Measurements from ENCODE around the gene SLC24A3.

SLC24A3 gene

DNA sequence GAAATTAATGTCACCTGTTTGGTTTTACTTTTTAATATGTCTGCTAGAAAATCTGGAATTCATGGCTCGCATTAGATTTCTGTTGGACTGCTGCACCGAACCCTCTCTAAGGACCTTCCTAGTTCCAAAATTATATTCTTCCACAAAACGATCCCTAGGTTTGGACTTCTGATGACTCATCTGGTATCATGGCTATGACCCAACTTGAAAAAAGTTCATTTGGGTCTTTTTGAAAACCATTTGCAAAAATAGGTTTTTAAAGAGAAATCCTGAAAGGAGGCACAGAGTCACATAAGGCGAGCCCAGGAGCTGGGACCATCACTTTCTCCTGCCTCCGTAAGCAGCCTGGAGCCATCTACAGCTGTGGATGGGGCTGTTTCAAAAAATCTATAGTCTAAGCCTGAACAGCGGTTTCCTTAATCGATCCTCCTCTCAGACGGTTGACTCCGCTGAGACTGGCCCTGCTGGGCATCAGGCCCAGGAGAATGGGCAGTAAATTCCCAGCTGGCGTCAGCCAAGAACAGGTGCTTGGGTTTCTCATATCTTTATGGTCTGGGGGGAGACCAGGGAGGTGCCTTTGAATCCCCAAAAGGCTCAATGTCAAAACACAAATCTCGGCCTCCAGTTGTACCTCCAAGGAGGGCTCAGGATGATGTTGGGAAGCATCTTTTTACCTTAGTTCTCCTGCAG is 44.6 kb downstream of the SLC24A3 start:
- TF ChIP-seq CTCF (IDR thresholded peaks at IDR 0.05; ENCODE audit: insufficient read depth, low read depth, low read length, missing control alignments): no peak
- H3K4me3 ChIP-seq (ENCODE audit: low read length): no peak overlapping the region
- no peak for DNase-seq (ENCODE audit: low read depth)

DNA sequence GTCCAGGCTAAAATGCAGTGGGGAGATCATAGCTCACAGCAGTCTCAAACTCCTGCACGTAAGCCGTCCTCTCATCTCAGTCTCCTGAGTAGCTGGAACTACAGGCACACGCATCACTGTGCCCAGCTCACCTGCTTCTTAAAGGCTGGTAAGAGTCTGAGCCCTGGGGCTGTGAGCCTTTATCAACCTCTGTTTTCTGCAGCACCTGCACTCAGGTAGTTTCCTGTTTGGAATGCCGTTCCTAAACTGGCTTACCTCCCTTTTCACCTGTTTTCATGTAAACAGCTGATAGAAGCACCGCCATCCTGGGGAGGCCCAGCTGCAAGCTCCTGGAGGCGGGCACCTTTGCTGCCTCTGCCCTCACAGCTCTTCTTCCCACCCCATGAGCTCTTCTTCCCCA is 45.4 kb downstream of the SLC24A3 start:
- no peak for TF ChIP-seq CTCF (IDR thresholded peaks at IDR 0.05; ENCODE audit: insufficient read depth, low read depth, low read length, missing control alignments)
- no peak for DNase-seq (ENCODE audit: low read depth)
- no peak overlapping the region for H3K4me3 ChIP-seq (ENCODE audit: low read length)

DNA sequence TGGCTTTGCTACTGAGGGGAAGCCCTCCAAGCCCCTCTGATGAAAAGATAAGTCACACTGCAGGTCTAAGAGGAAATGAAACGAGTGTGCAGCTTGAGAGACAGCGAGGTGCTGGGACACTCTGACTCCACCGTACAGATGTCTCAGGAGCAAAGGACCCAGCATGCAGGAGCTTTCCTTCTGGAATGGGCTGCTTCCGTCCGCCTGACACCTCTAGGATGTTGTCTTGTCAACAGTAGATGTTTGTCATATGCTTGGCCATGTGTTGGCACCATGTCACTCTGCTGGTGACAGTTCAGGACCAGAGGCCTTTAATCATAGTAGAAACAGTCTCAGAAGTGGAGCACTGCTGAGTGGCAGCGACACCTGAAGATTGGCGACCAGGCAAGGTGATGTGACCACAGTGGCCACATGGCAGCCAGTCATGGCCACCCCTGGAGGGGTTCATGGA is 46.7 kb downstream of the SLC24A3 start:
- no peak for DNase-seq (ENCODE audit: low read depth)
- H3K4me3 ChIP-seq (ENCODE audit: low read length): no peak overlapping the region
- TF ChIP-seq CTCF (IDR thresholded peaks at IDR 0.05; ENCODE audit: insufficient read depth, low read depth, low read length, missing control alignments): no peak

GRCh38 chr20:19260412-19261090 is 48.1 kb downstream of the SLC24A3 start:
- DNase-seq (ENCODE audit: low read depth): peak; percentile 29
- no peak for TF ChIP-seq CTCF (IDR thresholded peaks at IDR 0.05; ENCODE audit: insufficient read depth, low read depth, low read length, missing control alignments)
- no peak overlapping the region for H3K4me3 ChIP-seq (ENCODE audit: low read length)

- H3K4me3 ChIP-seq (ENCODE audit: low read length): no peak overlapping the region
- no peak for TF ChIP-seq CTCF (IDR thresholded peaks at IDR 0.05; ENCODE audit: insufficient read depth, low read depth, low read length, missing control alignments)
- DNase-seq (ENCODE audit: low read depth): no peak
These were observed 51.7 kb downstream of the SLC24A3 start for GRCh38 chr20:19264191-19264590.

DNA sequence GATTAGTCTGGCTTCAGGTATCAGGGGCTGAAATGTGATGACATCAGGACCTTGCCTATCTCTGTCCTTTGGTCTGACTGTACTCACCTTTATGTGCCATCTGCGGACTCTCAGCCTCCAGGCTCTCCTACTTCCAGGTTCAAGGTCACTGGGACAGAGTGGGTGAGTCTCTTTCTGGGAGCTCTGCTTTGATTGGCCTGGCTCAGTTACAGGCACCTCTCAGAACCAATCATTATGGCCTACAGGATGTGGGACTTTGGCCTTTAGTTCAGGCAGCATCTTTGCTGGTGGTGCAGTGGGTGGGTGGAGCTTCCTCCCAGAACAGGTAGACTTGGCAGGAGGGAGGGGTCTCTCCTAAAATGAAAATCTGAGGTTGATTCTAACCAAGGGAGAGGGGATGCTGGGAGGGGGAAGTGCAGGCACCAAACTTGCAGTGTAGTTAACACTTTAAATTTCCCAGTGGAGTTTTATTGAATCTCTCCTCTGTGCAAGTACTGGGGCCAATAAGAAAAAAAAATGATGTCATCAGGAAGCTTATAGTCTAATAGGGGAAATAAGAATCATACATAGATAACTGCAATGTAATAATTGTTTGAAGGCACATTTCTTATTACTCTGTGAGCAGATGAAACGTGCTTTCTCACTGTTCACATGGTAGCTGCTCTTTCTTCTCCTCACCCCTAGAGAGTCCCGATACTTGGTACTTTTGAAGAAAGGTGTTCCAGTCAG is 53.4 kb downstream of the SLC24A3 start:
- TF ChIP-seq CTCF (IDR thresholded peaks at IDR 0.05; ENCODE audit: insufficient read depth, low read depth, low read length, missing control alignments): no peak
- H3K4me3 ChIP-seq (ENCODE audit: low read length): no peak overlapping the region

More for the DNA sequence above, 53.4 kb downstream of the SLC24A3 start:
- DNase-seq (ENCODE audit: low read depth): no peak
